K562 (cell line): ENCODE measurements around the gene PYGM. TPM values are rescaled to one million over a fixed set of nuclear protein-coding genes. Genes with fewer than 3 reads are reported as not detected.
A peak's percentile ranks its signal among the peaks of the same experiment; 100 is the strongest.

Experiments used
- ATAC-seq: fragments of 200-7000 bp; cut with Tn5 transposase; 3 replicates; pipeline ENCODE4 v1.9.1; 2020; ENCODE audit warnings: moderate library complexity
- BruUV-seq: library from RNA; stranded (reverse); fragments of 400-500 nt; replicated peaks from 2 replicates; lab custom pipeline; 2021; lab: Mats Ljungman, UMichigan
- CTCF ChIA-PET: fragments of 300-600 bp; formaldehyde crosslinking; extraction: SDS; loops from one replicate; lab custom pipeline; 2021; ENCODE audit warnings: low intra/inter-chr PET ratio; lab: Yijun Ruan, JAX
- POLR2A ChIA-PET: fragments of 300-600, 350-650 bp; sonication (Branson Sonifier 250); formaldehyde crosslinking; extraction: SDS; loops from one replicate; lab custom pipeline; 2021; ENCODE audit warnings: antibody characterized with exemption, inconsistent platforms; lab: Yijun Ruan, JAX
- DNase-seq, 4 experiments: peaks; one replicate each; pipeline versions ENCODE4 v3.0.0 to v3.0.0-alpha.2; 2011 to 2018; ENCODE audit warnings: low spot score in 3 of 4, mixed read lengths in 3 of 4; ENCODE audit errors: extremely low read depth in 1 of 4
- FAIRE-seq: peaks from 2 replicates; lab custom pipeline; 2011; peaks lifted over from hg19 to GRCh38; lab: Jason Lieb, UNC
- H2AFZ ChIP-seq: 2 replicates; pipeline ENCODE4 v1.6.0; 2011; ENCODE audit warnings: low read depth, low read length, control low read depth, inconsistent platforms
- H3K27ac ChIP-seq: fragments of 200-600 bp; 3 replicates; pipeline ENCODE4 v1.8.0; 2011; ENCODE audit warnings: low read depth, mild to moderate bottlenecking, control low read depth, inconsistent platforms, low read length, moderate library complexity, mixed read lengths; ENCODE audit errors: extremely low read depth
- H3K27me3 ChIP-seq, 2 experiments: fragments of 300-600 bp in 1 of 2; 2 replicates in 1 of 2; 3 replicates in 1 of 2; pipeline versions ENCODE4 v1.6.0 to v1.8.0; 2011; ENCODE audit warnings: inconsistent platforms in 2 of 2, low read length in 2 of 2, mild to moderate bottlenecking in 1 of 2, mixed read lengths in 1 of 2, moderate library complexity in 1 of 2; ENCODE audit not compliant: control insufficient read depth in 2 of 2, insufficient read depth in 2 of 2
- H3K36me3 ChIP-seq: fragments of 300-600 bp; 3 replicates; pipeline ENCODE4 v1.8.0; 2011; ENCODE audit warnings: mild to moderate bottlenecking, low read length, inconsistent platforms; ENCODE audit not compliant: control insufficient read depth, insufficient read depth
- H3K4me1 ChIP-seq, 2 experiments: fragments of 200-600 bp in 1 of 2; replicated peaks in 1 of 2; 2 replicates in 1 of 2; 3 replicates in 1 of 2; pipeline versions ENCODE4 v1.5.1 to v1.8.0; 2011; ENCODE audit warnings: inconsistent platforms in 2 of 2, low read length in 2 of 2, mild to moderate bottlenecking in 1 of 2, mixed read lengths in 1 of 2, moderate library complexity in 1 of 2; ENCODE audit not compliant: control insufficient read depth in 2 of 2, insufficient read depth in 2 of 2
- H3K4me2 ChIP-seq: 2 replicates; pipeline ENCODE4 v1.6.1; 2011; ENCODE audit warnings: low read length, control low read depth, inconsistent platforms, mixed read lengths; ENCODE audit not compliant: insufficient read depth
- H3K4me3 ChIP-seq: fragments of 200-600 bp; sonication (generic), shearing (Covaris generic); 2 replicates; pipeline ENCODE4 v1.5.1; 2016; ENCODE audit warnings: control low read depth, inconsistent platforms
- H3K79me2 ChIP-seq: fragments of 200-600 bp; 3 replicates; pipeline ENCODE4 v1.8.0; 2011; ENCODE audit warnings: low read length, inconsistent platforms; ENCODE audit not compliant: control insufficient read depth, insufficient read depth
- H3K9ac ChIP-seq, 2 experiments: 2 replicates each; pipeline versions ENCODE4 v1.6.0 to v1.6.1; 2011; ENCODE audit warnings: low read depth in 2 of 2, low read length in 2 of 2, control low read depth in 1 of 2, inconsistent platforms in 1 of 2, mild to moderate bottlenecking in 1 of 2, mixed read lengths in 1 of 2; ENCODE audit not compliant: insufficient read depth in 1 of 2
- H3K9me1 ChIP-seq: one replicate; pipeline ENCODE4 v1.6.0; 2011; ENCODE audit warnings: inconsistent platforms, mild to moderate bottlenecking, low read length, moderate library complexity; ENCODE audit not compliant: control insufficient read depth, insufficient read depth
- H3K9me3 ChIP-seq: replicated peaks from 2 replicates; pipeline ENCODE4 v1.5.1; 2011; ENCODE audit warnings: low read depth, low read length, inconsistent platforms; ENCODE audit not compliant: control insufficient read depth, insufficient read depth
- H4K20me1 ChIP-seq: replicated peaks from 2 replicates; pipeline ENCODE4 v1.6.1; 2011; ENCODE audit warnings: low read length, inconsistent platforms, mixed read lengths; ENCODE audit not compliant: control insufficient read depth, insufficient read depth
- FOXP4 ChIP-seq: sonication (generic); formaldehyde crosslinking; IDR thresholded peaks from 2 replicates; pipeline ENCODE4 v1.8.0; 2022; ENCODE audit warnings: mild to moderate bottlenecking, missing genetic modification reagents, borderline replicate concordance
- MYNN ChIP-seq, 2 experiments: sonication (generic); formaldehyde crosslinking in 1 of 2; IDR thresholded peaks; 2 replicates each; pipeline versions ENCODE4 v1.5.0 to v1.6.1; 2016 to 2020; ENCODE audit warnings: antibody characterized with exemption in 1 of 2, missing genetic modification reagents in 1 of 2
- NR2C2 ChIP-seq, 2 experiments: fragments of 200-800 bp in 1 of 2; sonication (Bioruptor generic) in 1 of 2; sonication (generic) in 1 of 2; formaldehyde crosslinking in 1 of 2; IDR thresholded peaks; 2 replicates each; pipeline versions ENCODE4 v1.6.1 to v1.8.0; 2016 to 2022; ENCODE audit warnings: mild to moderate bottlenecking in 1 of 2, missing compliant biosample characterization in 1 of 2, missing genetic modification characterization in 1 of 2, missing genetic modification reagents in 1 of 2
- SUPT5H ChIP-seq: fragments of 450-650 bp; IDR thresholded peaks from 2 replicates; pipeline ENCODE4 v1.6.1; 2016
- ZBTB7A ChIP-seq: IDR thresholded peaks from 2 replicates; pipeline ENCODE4 v1.6.1; 2011; ENCODE audit warnings: low read depth, mild to moderate bottlenecking, low read length, moderate library complexity, borderline replicate concordance; ENCODE audit not compliant: control insufficient read depth
- ZNF75A ChIP-seq: fragments of 450-650 bp; formaldehyde crosslinking; IDR thresholded peaks from 2 replicates; pipeline ENCODE4 v1.4.0; 2020; ENCODE audit warnings: mild to moderate bottlenecking
- WGBS: fragments of 100-300 bp; shearing (Covaris generic); methylation state at CpG from one replicate; pipeline ENCODE4 v1.1.6; 2016; ENCODE audit warnings: low coverage, mixed read lengths; ENCODE audit not compliant: insufficient coverage; ENCODE audit errors: missing lambda C conversion rate; 5-methylcytosine and 5-hydroxymethylcytosine counted together
- in situ Hi-C: fragments of 300-500 bp; cut with MboI; formaldehyde crosslinking; loops from 4 replicates; pipeline ENCODE4 v1.15.0; 2018; ENCODE audit warnings: inconsistent platforms, mixed read lengths
- intact Hi-C: fragments of 100-400 bp; cut with micrococcal nuclease; formaldehyde crosslinking; loops from 2 replicates; pipeline ENCODE4 v1.14.2; 2022
- polyA plus RNA-seq, 8 experiments: library from polyadenylated mRNA; depleted of rRNA in 4 of 8; stranded (reverse) in 5 of 8; unstranded in 3 of 8; fragments of >200 nt; fragmentation: Nextera tagmentation in 2 of 8; fragmentation: Illumina TruSeq in 1 of 8; extraction: Ambion mirVana in 2 of 8; extraction: Trizol in 1 of 8; gene quantifications; 2 replicates each; pipeline versions ENCODE4 v1.2.1 to v1.2.3, GENCODE V29; 2011 to 2014; ENCODE audit warnings: inconsistent platforms in 1 of 8, missing spikeins in 1 of 8
- total RNA-seq, 7 experiments: library from RNA; depleted of rRNA in 6 of 7; stranded (reverse); fragments of >200 nt in 6 of 7; fragmentation: Illumina TruSeq in 2 of 7; extraction: Trizol in 2 of 7; gene quantifications; 2 replicates each; pipeline versions ENCODE4 v1.2.1 to v1.2.3, GENCODE V29; 2011 to 2021; ENCODE audit warnings: low replicate concordance in 1 of 7
- TF ChIP-seq, protein P1 (sequence below): fragments of 450-650 bp; formaldehyde crosslinking; IDR thresholded peaks from 2 replicates; pipeline ENCODE4 v1.4.0; 2022; ENCODE audit warnings: missing genetic modification characterization
- TF ChIP-seq, protein P2 (sequence below): sonication (generic); formaldehyde crosslinking; IDR thresholded peaks from 2 replicates; pipeline ENCODE4 v1.8.0; 2022; ENCODE audit warnings: mild to moderate bottlenecking, missing genetic modification reagents
- TF ChIP-seq, protein P3 (sequence below), 2 experiments: fragments of 450-650 bp in 1 of 2; sonication (generic) in 1 of 2; formaldehyde crosslinking; conservative IDR thresholded peaks; 2 replicates each; pipeline versions ENCODE4 v1.4.0 to v1.8.1; 2020 to 2022; ENCODE audit warnings: mild to moderate bottlenecking in 1 of 2, missing genetic modification reagents in 1 of 2

The PYGM gene
- total and polyA plus RNA-seq, 9 of the 15 experiments (the other 6 are each of a cell fraction or from before 2014, with no cell fraction given), result 0.07 to 1.5 (median 0.68) TPM

GRCh38 chr11:64765851-64766665 lies 6.3 kb upstream of the PYGM start:
- DNase-seq (no peak), FAIRE-seq (no peak), ATAC-seq (no peak)
- no TSS peak for BruUV-seq
- ChIA-PET CTCF (no interaction called here), POLR2A (interaction anchor here (1.0 to 7.9 kb wide), 3 partner anchors 8 to 18 kb away, joined by 4 to 168 read pairs (median 4); partner anchors contain the start of gene SF1)
- Histone ChIP-seq H3K27ac (no peak overlapping the region), H3K4me3 (no peak overlapping the region), H3K79me2 (peaks cover 38% of the 10 kb centered on the region), H3K4me2 (no peak overlapping the region), H3K36me3 (peaks cover 91% of the 10 kb centered on the region), H3K9me3 (no peaks in the 10 kb centered on the region), H3K4me1 (peaks cover 13 to 40% of the 10 kb centered on the region in 2 experiments), H4K20me1 (peaks cover 56% of the 10 kb centered on the region), H2AFZ (no peak overlapping the region), H3K9ac (no peak overlapping the region), H3K27me3 (no peaks in the 10 kb centered on the region), H3K9me1 (peaks cover 10% of the 10 kb centered on the region)
- intact Hi-C loops, result no loop called here
- 99% methylated on average over 14 of the region's 42 CpGs for WGBS
- in situ Hi-C loops, result no loop called here
- TF ChIP-seq, protein P1, sequence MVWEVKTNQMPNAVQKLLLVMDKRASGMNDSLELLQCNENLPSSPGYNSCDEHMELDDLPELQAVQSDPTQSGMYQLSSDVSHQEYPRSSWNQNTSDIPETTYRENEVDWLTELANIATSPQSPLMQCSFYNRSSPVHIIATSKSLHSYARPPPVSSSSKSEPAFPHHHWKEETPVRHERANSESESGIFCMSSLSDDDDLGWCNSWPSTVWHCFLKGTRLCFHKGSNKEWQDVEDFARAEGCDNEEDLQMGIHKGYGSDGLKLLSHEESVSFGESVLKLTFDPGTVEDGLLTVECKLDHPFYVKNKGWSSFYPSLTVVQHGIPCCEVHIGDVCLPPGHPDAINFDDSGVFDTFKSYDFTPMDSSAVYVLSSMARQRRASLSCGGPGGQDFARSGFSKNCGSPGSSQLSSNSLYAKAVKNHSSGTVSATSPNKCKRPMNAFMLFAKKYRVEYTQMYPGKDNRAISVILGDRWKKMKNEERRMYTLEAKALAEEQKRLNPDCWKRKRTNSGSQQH, result 0 out of 2 replicates have a peak, but pooled peaks have one; percentile 36
- TF ChIP-seq, protein P2, sequence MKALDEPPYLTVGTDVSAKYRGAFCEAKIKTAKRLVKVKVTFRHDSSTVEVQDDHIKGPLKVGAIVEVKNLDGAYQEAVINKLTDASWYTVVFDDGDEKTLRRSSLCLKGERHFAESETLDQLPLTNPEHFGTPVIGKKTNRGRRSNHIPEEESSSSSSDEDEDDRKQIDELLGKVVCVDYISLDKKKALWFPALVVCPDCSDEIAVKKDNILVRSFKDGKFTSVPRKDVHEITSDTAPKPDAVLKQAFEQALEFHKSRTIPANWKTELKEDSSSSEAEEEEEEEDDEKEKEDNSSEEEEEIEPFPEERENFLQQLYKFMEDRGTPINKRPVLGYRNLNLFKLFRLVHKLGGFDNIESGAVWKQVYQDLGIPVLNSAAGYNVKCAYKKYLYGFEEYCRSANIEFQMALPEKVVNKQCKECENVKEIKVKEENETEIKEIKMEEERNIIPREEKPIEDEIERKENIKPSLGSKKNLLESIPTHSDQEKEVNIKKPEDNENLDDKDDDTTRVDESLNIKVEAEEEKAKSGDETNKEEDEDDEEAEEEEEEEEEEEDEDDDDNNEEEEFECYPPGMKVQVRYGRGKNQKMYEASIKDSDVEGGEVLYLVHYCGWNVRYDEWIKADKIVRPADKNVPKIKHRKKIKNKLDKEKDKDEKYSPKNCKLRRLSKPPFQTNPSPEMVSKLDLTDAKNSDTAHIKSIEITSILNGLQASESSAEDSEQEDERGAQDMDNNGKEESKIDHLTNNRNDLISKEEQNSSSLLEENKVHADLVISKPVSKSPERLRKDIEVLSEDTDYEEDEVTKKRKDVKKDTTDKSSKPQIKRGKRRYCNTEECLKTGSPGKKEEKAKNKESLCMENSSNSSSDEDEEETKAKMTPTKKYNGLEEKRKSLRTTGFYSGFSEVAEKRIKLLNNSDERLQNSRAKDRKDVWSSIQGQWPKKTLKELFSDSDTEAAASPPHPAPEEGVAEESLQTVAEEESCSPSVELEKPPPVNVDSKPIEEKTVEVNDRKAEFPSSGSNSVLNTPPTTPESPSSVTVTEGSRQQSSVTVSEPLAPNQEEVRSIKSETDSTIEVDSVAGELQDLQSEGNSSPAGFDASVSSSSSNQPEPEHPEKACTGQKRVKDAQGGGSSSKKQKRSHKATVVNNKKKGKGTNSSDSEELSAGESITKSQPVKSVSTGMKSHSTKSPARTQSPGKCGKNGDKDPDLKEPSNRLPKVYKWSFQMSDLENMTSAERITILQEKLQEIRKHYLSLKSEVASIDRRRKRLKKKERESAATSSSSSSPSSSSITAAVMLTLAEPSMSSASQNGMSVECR (CRISPR knock-in tag), result no peak
- TF ChIP-seq SUPT5H (peak; percentile 26), ZNF75A (CRISPR knock-in tag) (no peak), FOXP4 (CRISPR knock-in tag) (no peak), ZBTB7A (no peak), NR2C2 (CRISPR knock-in tag; IDR thresholded peaks at IDR 0.05) (no peak), NR2C2 (tag; IDR thresholded peaks at IDR 0.05) (no peak), MYNN (IDR thresholded peaks at IDR 0.05) (no peak), MYNN (CRISPR knock-in tag; IDR thresholded peaks at IDR 0.05) (no peak)
- TF ChIP-seq, protein P3, sequence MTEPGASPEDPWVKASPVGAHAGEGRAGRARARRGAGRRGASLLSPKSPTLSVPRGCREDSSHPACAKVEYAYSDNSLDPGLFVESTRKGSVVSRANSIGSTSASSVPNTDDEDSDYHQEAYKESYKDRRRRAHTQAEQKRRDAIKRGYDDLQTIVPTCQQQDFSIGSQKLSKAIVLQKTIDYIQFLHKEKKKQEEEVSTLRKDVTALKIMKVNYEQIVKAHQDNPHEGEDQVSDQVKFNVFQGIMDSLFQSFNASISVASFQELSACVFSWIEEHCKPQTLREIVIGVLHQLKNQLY (CRISPR knock-in tag; conservative IDR thresholded peaks at IDR 0.05), result no peak
